IMR-90 (cell line): ENCODE data around the gene KIAA0408.

ENCODE experiments used
- CHD1 ChIP-seq: IDR thresholded peaks from 2 replicates; pipeline ENCODE4 v1.6.1; 2012; ENCODE audit warnings: low read depth, low read length, improper control_type of control experiment
- CTCF ChIP-seq: conservative IDR thresholded peaks from 2 replicates; pipeline ENCODE4 v1.5.1; 2012; ENCODE audit warnings: mild to moderate bottlenecking, low read depth, low read length, improper control_type of control experiment
- MXI1 ChIP-seq: IDR thresholded peaks from 2 replicates; pipeline ENCODE4 v1.6.1; 2012; ENCODE audit warnings: low read depth, mild to moderate bottlenecking, low read length, moderate library complexity, borderline replicate concordance
- POLR2A ChIP-seq: IDR thresholded peaks from 2 replicates; pipeline ENCODE4 v1.6.1; 2012; ENCODE audit warnings: mild to moderate bottlenecking, low read depth, low read length
- RAD21 ChIP-seq: IDR thresholded peaks from 2 replicates; pipeline ENCODE4 v1.6.1; 2012; ENCODE audit warnings: low read length, improper control_type of control experiment

GRCh38 chr6:127466416-127466815 lies 7.2 kb upstream of the KIAA0408 start:
- TF ChIP-seq CTCF, result no peak
- no peak for TF ChIP-seq RAD21
- TF ChIP-seq MXI1, result no peak
- no peak for TF ChIP-seq CHD1
- TF ChIP-seq POLR2A, result no peak
